ENCODE measurements around the gene RNF115. TPM values are rescaled to one million over a fixed set of nuclear protein-coding genes. Genes with fewer than 3 reads are reported as not detected.

Gene RNF115
- total RNA-seq = 10 to 100 TPM; 10.1 TPM

DNA sequence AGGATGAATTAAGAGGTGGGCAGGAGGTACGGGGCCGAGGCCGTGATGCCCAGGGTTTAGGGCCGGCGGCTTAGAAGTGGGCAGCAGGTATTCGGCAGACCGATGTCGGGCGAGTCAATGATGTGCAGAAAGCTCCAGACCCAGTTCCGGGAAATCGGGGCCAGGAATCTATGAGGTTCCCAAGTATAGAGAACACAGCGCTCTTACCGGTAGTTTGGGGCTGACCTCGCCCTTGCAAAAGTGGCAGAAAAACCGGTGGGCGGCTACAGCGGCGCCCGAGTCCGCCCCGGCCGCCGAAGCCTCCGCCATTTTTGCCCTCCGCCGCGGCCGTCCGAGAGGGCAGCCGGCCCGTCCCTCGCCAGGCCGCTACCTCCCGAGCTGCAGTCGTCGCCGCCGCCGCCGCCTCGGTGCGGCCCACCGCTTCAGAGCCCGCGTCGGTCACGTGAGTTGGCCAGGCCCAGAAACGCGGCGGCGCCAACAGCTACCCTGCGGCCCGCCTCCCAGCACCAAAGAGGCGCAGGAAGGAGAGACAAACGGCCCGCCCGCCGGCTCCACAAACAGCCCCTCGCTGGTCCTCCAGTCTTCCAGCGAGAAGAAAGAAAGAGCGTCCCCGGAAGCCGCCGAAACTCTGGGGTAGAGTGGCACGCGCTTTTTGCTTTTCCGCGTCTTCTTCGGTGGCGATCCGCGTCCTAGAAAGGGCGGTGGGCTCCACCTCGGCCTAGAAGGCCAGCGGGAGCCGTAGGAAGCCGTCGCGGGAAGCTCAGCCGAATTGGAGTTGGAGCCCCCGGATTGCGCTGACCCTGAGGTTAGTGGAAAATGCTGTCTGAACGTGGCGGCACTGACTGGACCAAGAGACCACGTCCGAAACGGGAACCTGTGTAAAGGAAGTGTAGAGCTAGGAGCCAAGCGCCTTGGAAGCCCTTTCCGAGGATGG lies at the start of gene RNF115, which contains the start of gene POLR3C:
RNF115 (minus strand) TSS at position 531 of the 934 bp plus-strand sequence; CDS start at position 309, 222 bp downstream.
POLR3C (plus strand) TSS at position 636 of the 934 bp plus-strand sequence. CDS start 1,577 bp downstream, outside the sequence.
- H3K27ac Mint-ChIP-seq = peak within 1 kb of the TSS; percentile 95
- peaks cover 47% of the 10 kb centered on the region for H3K4me1 Mint-ChIP-seq (ENCODE audit: low read depth)
- H3K27me3 Mint-ChIP-seq = no peaks in the 10 kb centered on the region
- POLR2A ChIA-PET = interaction anchor here (0.7 to 2.4 kb wide), 5 partner anchors 21 to 141 kb away, joined by 3 to 10 read pairs (median 4); partner anchors contain the start of genes ANKRD34A, NUDT17, PIAS3 and POLR3GL
- CTCF ChIA-PET = interaction anchor here (0.7 to 16.5 kb wide), 3 partner anchors 23 to 174 kb away, joined by 3 to 154 read pairs (median 4); partner anchors contain the start of gene NUDT17
- intact Hi-C loops (cut with micrococcal nuclease) = no loop called here
- peak; percentile 89 for DNase-seq
- H3K9me3 Mint-ChIP-seq = no peaks in the 10 kb centered on the region
- peaks cover 33% of the 10 kb centered on the region for H3K36me3 Mint-ChIP-seq
- peak within 1 kb of the TSS; percentile 96 for H3K4me3 Mint-ChIP-seq

- intact Hi-C loops (cut with micrococcal nuclease) = no loop called here
- DNase-seq = peak; percentile 50
- H3K27ac Mint-ChIP-seq = no peak overlapping the region
- H3K4me1 Mint-ChIP-seq (ENCODE audit: low read depth) = peaks cover 14% of the 10 kb centered on the region
- CTCF ChIA-PET = interaction anchor here (0.6 to 3.5 kb wide), 8 partner anchors 12 to 108 kb away, joined by 3 to 35 read pairs (median 4); partner anchors contain the start of genes ITGA10, NUDT17 and PIAS3
- H3K9me3 Mint-ChIP-seq = no peaks in the 10 kb centered on the region
- no peaks in the 10 kb centered on the region for H3K36me3 Mint-ChIP-seq
- POLR2A ChIA-PET = interaction anchor here (0.5 to 3.2 kb wide), 3 partner anchors 14 to 92 kb away, joined by 3 to 20 read pairs (median 6); partner anchors contain the start of genes ANKRD34A, PIAS3 and POLR3GL
- no peaks in the 10 kb centered on the region for H3K27me3 Mint-ChIP-seq
- peak overlapping the region; percentile 70 for H3K4me3 Mint-ChIP-seq
These were observed 48.4 kb upstream of the RNF115 start for GRCh38 chr1:145871994-145872924.

DNA sequence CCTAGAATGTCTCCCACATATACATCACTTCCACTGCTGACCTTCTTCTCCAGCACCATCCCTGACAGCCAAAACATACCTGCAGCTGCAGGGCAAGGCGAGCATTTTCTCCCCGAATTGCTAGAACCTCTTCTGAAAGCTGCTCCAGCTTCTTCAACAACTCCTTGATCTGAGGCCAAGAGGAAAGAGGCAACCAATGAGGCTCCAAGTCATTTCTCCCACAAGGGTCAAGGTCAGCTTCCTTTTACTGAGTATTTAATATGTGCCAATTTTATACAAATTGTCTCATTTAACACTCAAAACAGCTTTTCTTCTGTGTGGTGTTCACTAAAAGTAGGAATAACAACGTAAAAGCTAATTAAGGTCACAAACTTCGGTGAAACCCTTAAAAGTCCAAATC lies 44.3 kb upstream of the RNF115 start:
- no peak overlapping the region for H3K27ac Mint-ChIP-seq
- H3K36me3 Mint-ChIP-seq = no peaks in the 10 kb centered on the region
- H3K4me3 Mint-ChIP-seq = no peak overlapping the region
- H3K27me3 Mint-ChIP-seq = peaks cover 2% of the 10 kb centered on the region
- ChIA-PET CTCF (interaction anchor here (0.7 kb wide), 1 partner anchor 23 kb away, joined by 4 read pairs; the partner anchor contains the start of gene NUDT17), POLR2A (no interaction called here)
- H3K9me3 Mint-ChIP-seq = no peaks in the 10 kb centered on the region
- intact Hi-C loops (cut with micrococcal nuclease) = no loop called here
- peaks cover 14% of the 10 kb centered on the region for H3K4me1 Mint-ChIP-seq (ENCODE audit: low read depth)
- no peak for DNase-seq

DNA sequence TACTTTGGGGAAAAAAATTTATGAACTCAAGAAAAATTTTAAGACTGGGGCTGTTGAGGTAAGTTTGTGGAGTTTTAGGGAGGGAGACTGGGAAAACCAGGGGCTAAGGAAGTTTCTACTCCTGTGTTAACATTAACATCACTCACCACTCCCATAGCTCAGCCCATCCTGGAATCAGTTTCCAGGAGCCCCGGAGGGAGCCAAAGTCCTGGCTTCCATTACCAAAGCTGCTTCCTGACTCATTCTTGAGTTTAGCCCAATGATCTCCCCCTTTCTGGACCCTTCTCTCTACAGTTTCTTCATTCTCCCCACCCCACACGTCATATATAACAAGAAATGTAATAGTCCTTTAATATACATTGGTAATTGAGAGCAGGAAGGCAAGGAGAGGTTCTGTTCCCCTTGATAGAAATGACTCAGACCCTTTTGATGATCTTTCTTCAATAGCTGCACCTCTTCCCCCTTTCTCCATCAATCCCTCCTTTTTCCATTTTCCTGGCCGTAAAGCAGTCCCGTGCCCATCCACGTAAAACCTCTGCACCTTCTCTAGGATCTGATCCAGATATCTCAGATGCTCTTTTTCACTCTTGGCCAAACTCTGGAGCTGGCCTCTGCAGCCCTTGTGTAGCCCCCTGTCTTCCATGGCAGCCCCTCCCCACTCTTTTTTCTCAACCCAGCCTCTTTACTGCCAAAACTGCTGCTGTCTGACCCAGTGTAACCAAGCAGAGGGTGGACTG lies 39.6 kb upstream of the RNF115 start:
- H3K9me3 Mint-ChIP-seq = no peaks in the 10 kb centered on the region
- peaks cover 2% of the 10 kb centered on the region for H3K27me3 Mint-ChIP-seq
- H3K4me1 Mint-ChIP-seq (ENCODE audit: low read depth) = peaks cover 3% of the 10 kb centered on the region
- no peak overlapping the region for H3K4me3 Mint-ChIP-seq
- intact Hi-C loops (cut with micrococcal nuclease) = no loop called here
- CTCF ChIA-PET = interaction anchor here (0.6 kb wide), 1 partner anchor 433 kb away, joined by 4 read pairs; no protein-coding TSS in a partner anchor
- DNase-seq = no peak
- no peaks in the 10 kb centered on the region for H3K36me3 Mint-ChIP-seq
- POLR2A ChIA-PET = no interaction called here
- H3K27ac Mint-ChIP-seq = no peak overlapping the region

DNA sequence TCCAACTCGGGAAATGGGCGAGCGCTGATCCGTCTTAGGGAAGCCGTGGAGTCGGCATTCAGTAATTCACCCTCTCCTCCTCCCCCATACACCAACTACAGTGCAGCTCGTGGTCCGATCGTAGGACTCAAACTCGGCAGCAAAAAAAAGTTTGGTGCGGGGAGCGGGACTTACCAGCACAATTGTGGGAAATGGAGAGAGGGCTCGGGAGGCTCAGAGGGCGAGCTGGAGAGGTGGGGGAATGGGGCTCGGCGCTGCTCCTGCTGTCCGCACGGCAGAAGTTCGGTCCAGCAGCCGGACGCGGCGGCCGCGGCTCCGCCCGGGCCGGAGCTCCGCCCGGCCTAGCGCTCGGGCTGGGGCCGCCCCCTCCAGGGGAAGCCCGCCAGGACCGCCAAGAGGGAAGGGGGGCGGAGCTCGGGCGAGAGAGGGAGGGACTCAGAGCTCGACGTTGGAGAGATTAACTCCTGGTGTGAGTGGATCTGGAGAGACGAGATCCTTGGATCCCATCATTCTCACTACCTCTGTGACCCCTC lies 35.7 kb upstream of the RNF115 start:
- intact Hi-C loops (cut with micrococcal nuclease) = loop anchor here (1.0 to 5.0 kb wide), 7 partner anchors 26 to 177 kb away; partner anchors contain the start of genes ANKRD35, LIX1L, PEX11B and RBM8A
- H3K9me3 Mint-ChIP-seq = no peaks in the 10 kb centered on the region
- peak overlapping the region; percentile 76 for H3K27ac Mint-ChIP-seq
- H3K4me3 Mint-ChIP-seq = peak overlapping the region; percentile 90
- peak; percentile 88 for DNase-seq
- H3K4me1 Mint-ChIP-seq (ENCODE audit: low read depth) = peaks cover 15% of the 10 kb centered on the region
- H3K27me3 Mint-ChIP-seq = no peaks in the 10 kb centered on the region
- peaks cover 8% of the 10 kb centered on the region for H3K36me3 Mint-ChIP-seq
- CTCF ChIA-PET = interaction anchor here (0.6 to 7.0 kb wide), 15 partner anchors 13 to 153 kb away, joined by 3 to 158 read pairs (median 4); partner anchors contain the start of genes ITGA10, LIX1L, NUDT17 and RBM8A
- POLR2A ChIA-PET = interaction anchor here (0.8 to 3.5 kb wide), 18 partner anchors 9 to 193 kb away, joined by 3 to 26 read pairs (median 9); partner anchors contain the start of genes ANKRD34A, ANKRD35, LIX1L and NUDT17

DNA sequence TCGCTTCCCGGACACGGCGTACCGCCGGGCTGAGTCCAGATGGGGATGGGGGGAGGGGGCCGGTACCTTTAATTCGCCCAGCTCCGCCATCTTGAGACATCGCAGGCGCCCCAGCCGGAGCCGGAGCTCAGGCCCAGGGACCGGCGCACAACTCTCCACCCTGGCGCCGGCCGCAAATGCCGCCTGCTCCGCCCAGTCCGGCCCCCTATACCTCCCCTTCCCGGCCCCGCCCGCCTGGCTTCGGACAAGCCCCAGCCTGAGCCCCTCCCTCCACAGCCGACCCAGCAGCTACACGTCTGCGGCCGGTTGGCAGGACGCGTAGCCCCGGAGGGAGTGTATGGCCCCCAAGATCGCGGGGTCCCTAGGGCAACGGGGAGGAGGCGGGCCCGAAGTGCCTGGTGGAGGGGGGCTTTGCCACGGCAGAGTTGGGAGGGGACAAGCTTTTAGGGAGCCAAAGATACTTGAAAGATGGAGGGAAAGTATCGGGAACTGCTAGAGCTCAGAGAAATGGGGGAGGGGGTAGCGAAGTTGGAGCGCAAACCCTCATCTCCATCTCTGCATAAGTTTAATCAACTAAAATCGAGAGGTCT lies 35.1 kb upstream of the RNF115 start, which contains the start of gene PIAS3:
PIAS3 (minus strand) TSS at position 181 of the 590 bp plus-strand sequence; CDS start at position 90, 91 bp downstream.
- CTCF ChIA-PET = interaction anchor here (0.6 to 7.0 kb wide), 16 partner anchors 12 to 153 kb away, joined by 3 to 158 read pairs (median 4); partner anchors contain the start of genes ITGA10, LIX1L, NUDT17 and RBM8A

GRCh38 chr1:145858238-145858900 lies 34.5 kb upstream of the RNF115 start:
- Mint-ChIP-seq H3K27ac (peak overlapping the region; percentile 62), H3K27me3 (no peaks in the 10 kb centered on the region), H3K36me3 (peaks cover 8% of the 10 kb centered on the region), H3K4me3 (peak overlapping the region; percentile 90), H3K9me3 (no peaks in the 10 kb centered on the region), H3K4me1 (ENCODE audit: low read depth) (peaks cover 15% of the 10 kb centered on the region)
- intact Hi-C loops (cut with micrococcal nuclease) = loop anchor here (2.0 to 5.0 kb wide), 4 partner anchors 68 to 139 kb away; partner anchors contain the start of genes LIX1L, RBM8A and TXNIP
- peak; percentile 66 for DNase-seq
- CTCF ChIA-PET = interaction anchor here (1.1 to 7.0 kb wide), 11 partner anchors 12 to 149 kb away, joined by 3 to 158 read pairs (median 4); partner anchors contain the start of genes ITGA10, LIX1L and NUDT17
- POLR2A ChIA-PET = interaction anchor here (0.6 to 3.5 kb wide), 20 partner anchors 10 to 578 kb away, joined by 3 to 26 read pairs (median 6); partner anchors contain the start of genes ANKRD34A, ANKRD35, LIX1L and NUDT17

More for the DNA sequence above, 35.1 kb upstream of the RNF115 start, which contains the start of gene PIAS3:
- DNase-seq = peak; percentile 93
- peak within 1 kb of the TSS; percentile 90 for H3K4me3 Mint-ChIP-seq
- peaks cover 8% of the 10 kb centered on the region for H3K36me3 Mint-ChIP-seq
- H3K9me3 Mint-ChIP-seq = no peaks in the 10 kb centered on the region
- H3K27me3 Mint-ChIP-seq = no peaks in the 10 kb centered on the region
- intact Hi-C loops (cut with micrococcal nuclease) = loop anchor here (1.0 to 5.0 kb wide), 7 partner anchors 26 to 177 kb away; partner anchors contain the start of genes ANKRD35, LIX1L, PEX11B and RBM8A
- peak within 1 kb of the TSS; percentile 76 for H3K27ac Mint-ChIP-seq
- peaks cover 15% of the 10 kb centered on the region for H3K4me1 Mint-ChIP-seq (ENCODE audit: low read depth)
- POLR2A ChIA-PET = interaction anchor here (0.6 to 3.5 kb wide), 21 partner anchors 10 to 578 kb away, joined by 3 to 26 read pairs (median 5); partner anchors contain the start of genes ANKRD34A, ANKRD35, LIX1L and NUDT17

GRCh38 chr1:145857170-145857569 lies 33.3 kb upstream of the RNF115 start:
- peaks cover 15% of the 10 kb centered on the region for H3K4me1 Mint-ChIP-seq (ENCODE audit: low read depth)
- H3K36me3 Mint-ChIP-seq = peaks cover 12% of the 10 kb centered on the region
- H3K9me3 Mint-ChIP-seq = no peaks in the 10 kb centered on the region
- CTCF ChIA-PET = interaction anchor here (0.9 to 7.0 kb wide), 4 partner anchors 10 to 54 kb away, joined by 3 to 158 read pairs (median 12); partner anchors contain the start of genes ITGA10 and NUDT17
- DNase-seq = no peak
- intact Hi-C loops (cut with micrococcal nuclease) = loop anchor here (5.0 kb wide), 2 partner anchors 120 to 140 kb away; partner anchors contain the start of gene TXNIP
- H3K4me3 Mint-ChIP-seq = no peak overlapping the region
- no peaks in the 10 kb centered on the region for H3K27me3 Mint-ChIP-seq
- H3K27ac Mint-ChIP-seq = no peak overlapping the region
- POLR2A ChIA-PET = interaction anchor here (0.9 to 3.5 kb wide), 5 partner anchors 10 to 101 kb away, joined by 4 to 20 read pairs (median 14); partner anchors contain the start of genes LIX1L, NUDT17 and PEX11B

GRCh38 chr1:145855426-145855948 lies 31.6 kb upstream of the RNF115 start:
- peaks cover 15% of the 10 kb centered on the region for H3K36me3 Mint-ChIP-seq
- no peak overlapping the region for H3K27ac Mint-ChIP-seq
- H3K4me1 Mint-ChIP-seq (ENCODE audit: low read depth) = peaks cover 15% of the 10 kb centered on the region
- intact Hi-C loops (cut with micrococcal nuclease) = loop anchor here (5.0 kb wide), 2 partner anchors 122 to 142 kb away; partner anchors contain the start of gene TXNIP
- CTCF ChIA-PET = interaction anchor here (1.6 to 7.0 kb wide), 2 partner anchors 9 to 36 kb away, joined by 4 to 158 read pairs; partner anchors contain the start of gene NUDT17
- no peak overlapping the region for H3K4me3 Mint-ChIP-seq
- POLR2A ChIA-PET = interaction anchor here (0.6 kb wide), 1 partner anchor 9 kb away, joined by 3 read pairs; no protein-coding TSS in a partner anchor
- H3K9me3 Mint-ChIP-seq = no peaks in the 10 kb centered on the region
- no peaks in the 10 kb centered on the region for H3K27me3 Mint-ChIP-seq
- DNase-seq = no peak
